K562 (cell line): Measurements from ENCODE around the gene SLC24A4. TPM values are rescaled to one million over a fixed set of nuclear protein-coding genes. Genes with fewer than 3 reads are reported as not detected.

Source experiments
- CHD4 ChIP-seq: fragments of 200-600 bp; sonication (generic); IDR thresholded peaks from 3 replicates; pipeline ENCODE4 v1.6.1; 2012; ENCODE audit warnings: low read depth, mild to moderate bottlenecking, mixed read lengths, low read length, inconsistent platforms; ENCODE audit not compliant: insufficient read depth, insufficient replicate concordance, poor library complexity, severe bottlenecking
- ESRRA ChIP-seq: fragments of 450-650 bp; IDR thresholded peaks from 2 replicates; pipeline ENCODE4 v1.6.1; 2014; ENCODE audit warnings: low read depth, mild to moderate bottlenecking, moderate library complexity, borderline replicate concordance
- GATAD2B ChIP-seq: fragments of 450-650 bp; IDR thresholded peaks from 2 replicates; pipeline ENCODE4 v1.6.1; 2017; ENCODE audit warnings: mild to moderate bottlenecking, borderline replicate concordance
- KAT2B ChIP-seq: IDR thresholded peaks from one replicate; pipeline ENCODE4 v1.6.1; 2012; ENCODE audit warnings: low read depth, mild to moderate bottlenecking, control low read depth, inconsistent platforms, low read length, moderate library complexity
- RBM22 ChIP-seq: fragments of 200-400 bp; formaldehyde crosslinking; IDR thresholded peaks from 2 replicates; pipeline ENCODE4 v1.6.1; 2018; ENCODE audit warnings: low read length, low read depth; ENCODE audit not compliant: poor library complexity, severe bottlenecking
- SP2 ChIP-seq: IDR thresholded peaks from 2 replicates; pipeline ENCODE4 v1.6.1; 2011; ENCODE audit warnings: mild to moderate bottlenecking, low read depth, low read length, moderate library complexity; ENCODE audit not compliant: poor library complexity, severe bottlenecking; ENCODE audit errors: extremely low read depth
- ZNF507 ChIP-seq: conservative IDR thresholded peaks from 2 replicates; pipeline ENCODE4 v1.6.1; 2017; ENCODE audit warnings: missing genetic modification characterization, missing compliant biosample characterization
- polyA plus RNA-seq, 8 experiments: library from polyadenylated mRNA; depleted of rRNA in 4 of 8; stranded (reverse) in 5 of 8; unstranded in 3 of 8; fragments of >200 nt; fragmentation: Nextera tagmentation in 2 of 8; fragmentation: Illumina TruSeq in 1 of 8; extraction: Ambion mirVana in 2 of 8; extraction: Trizol in 1 of 8; gene quantifications; 2 replicates each; pipeline versions ENCODE4 v1.2.1 to v1.2.3, GENCODE V29; 2011 to 2014; ENCODE audit warnings: inconsistent platforms in 1 of 8, missing spikeins in 1 of 8
- total RNA-seq, 7 experiments: library from RNA; depleted of rRNA in 6 of 7; stranded (reverse); fragments of >200 nt in 6 of 7; fragmentation: Illumina TruSeq in 2 of 7; extraction: Trizol in 2 of 7; gene quantifications; 2 replicates each; pipeline versions ENCODE4 v1.2.1 to v1.2.3, GENCODE V29; 2011 to 2021; ENCODE audit warnings: low replicate concordance in 1 of 7
- TF ChIP-seq, protein P1 (sequence below): fragments of 250-450 bp; sonication (Bioruptor Pico); IDR thresholded peaks from 2 replicates; pipeline ENCODE4 v1.9.0; 2021; ENCODE audit warnings: mild to moderate bottlenecking, inconsistent platforms
- TF ChIP-seq, protein P2 (sequence below): fragments of 150-350 bp; IDR thresholded peaks from 2 replicates; pipeline ENCODE4 v1.6.1; 2014; ENCODE audit warnings: low read depth, mild to moderate bottlenecking, low read length, borderline replicate concordance
- TF ChIP-seq, protein P3 (sequence below): IDR thresholded peaks from 2 replicates; pipeline ENCODE4 v1.6.1; 2011; ENCODE audit not compliant: insufficient read length; ENCODE audit errors: extremely low read depth

SLC24A4 gene
- total and polyA plus RNA-seq, 9 of the 15 experiments (the other 6 are each of a cell fraction or from before 2014, with no cell fraction given): not detected

DNA sequence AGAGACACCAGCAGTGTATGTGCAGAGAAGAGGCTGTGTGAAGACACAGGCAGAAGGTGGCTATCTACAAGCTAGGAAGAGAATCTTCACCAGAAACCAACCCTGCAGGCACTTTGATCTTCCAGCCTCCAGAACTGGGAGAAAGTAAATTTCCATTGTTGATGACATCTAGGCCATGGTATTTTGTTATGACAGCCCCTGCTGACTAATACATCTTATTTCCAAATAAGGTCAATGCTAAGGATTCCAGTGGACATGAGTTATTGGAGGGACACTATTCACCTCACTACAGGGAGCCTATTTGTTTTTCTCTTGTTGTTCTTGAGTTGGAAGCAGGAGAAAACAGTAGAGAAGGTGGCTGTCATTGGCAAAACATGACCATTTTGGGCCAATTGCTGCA is 102.1 kb downstream of the SLC24A4 start (continued):
- TF ChIP-seq, protein P1, sequence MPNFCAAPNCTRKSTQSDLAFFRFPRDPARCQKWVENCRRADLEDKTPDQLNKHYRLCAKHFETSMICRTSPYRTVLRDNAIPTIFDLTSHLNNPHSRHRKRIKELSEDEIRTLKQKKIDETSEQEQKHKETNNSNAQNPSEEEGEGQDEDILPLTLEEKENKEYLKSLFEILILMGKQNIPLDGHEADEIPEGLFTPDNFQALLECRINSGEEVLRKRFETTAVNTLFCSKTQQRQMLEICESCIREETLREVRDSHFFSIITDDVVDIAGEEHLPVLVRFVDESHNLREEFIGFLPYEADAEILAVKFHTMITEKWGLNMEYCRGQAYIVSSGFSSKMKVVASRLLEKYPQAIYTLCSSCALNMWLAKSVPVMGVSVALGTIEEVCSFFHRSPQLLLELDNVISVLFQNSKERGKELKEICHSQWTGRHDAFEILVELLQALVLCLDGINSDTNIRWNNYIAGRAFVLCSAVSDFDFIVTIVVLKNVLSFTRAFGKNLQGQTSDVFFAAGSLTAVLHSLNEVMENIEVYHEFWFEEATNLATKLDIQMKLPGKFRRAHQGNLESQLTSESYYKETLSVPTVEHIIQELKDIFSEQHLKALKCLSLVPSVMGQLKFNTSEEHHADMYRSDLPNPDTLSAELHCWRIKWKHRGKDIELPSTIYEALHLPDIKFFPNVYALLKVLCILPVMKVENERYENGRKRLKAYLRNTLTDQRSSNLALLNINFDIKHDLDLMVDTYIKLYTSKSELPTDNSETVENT: no peak
- TF ChIP-seq RBM22 (no peak), SP2 (no peak), ZNF507 (tag) (no peak), GATAD2B (no peak), CHD4 (no peak), ESRRA (no peak), KAT2B (no peak)
- TF ChIP-seq, protein P2, sequence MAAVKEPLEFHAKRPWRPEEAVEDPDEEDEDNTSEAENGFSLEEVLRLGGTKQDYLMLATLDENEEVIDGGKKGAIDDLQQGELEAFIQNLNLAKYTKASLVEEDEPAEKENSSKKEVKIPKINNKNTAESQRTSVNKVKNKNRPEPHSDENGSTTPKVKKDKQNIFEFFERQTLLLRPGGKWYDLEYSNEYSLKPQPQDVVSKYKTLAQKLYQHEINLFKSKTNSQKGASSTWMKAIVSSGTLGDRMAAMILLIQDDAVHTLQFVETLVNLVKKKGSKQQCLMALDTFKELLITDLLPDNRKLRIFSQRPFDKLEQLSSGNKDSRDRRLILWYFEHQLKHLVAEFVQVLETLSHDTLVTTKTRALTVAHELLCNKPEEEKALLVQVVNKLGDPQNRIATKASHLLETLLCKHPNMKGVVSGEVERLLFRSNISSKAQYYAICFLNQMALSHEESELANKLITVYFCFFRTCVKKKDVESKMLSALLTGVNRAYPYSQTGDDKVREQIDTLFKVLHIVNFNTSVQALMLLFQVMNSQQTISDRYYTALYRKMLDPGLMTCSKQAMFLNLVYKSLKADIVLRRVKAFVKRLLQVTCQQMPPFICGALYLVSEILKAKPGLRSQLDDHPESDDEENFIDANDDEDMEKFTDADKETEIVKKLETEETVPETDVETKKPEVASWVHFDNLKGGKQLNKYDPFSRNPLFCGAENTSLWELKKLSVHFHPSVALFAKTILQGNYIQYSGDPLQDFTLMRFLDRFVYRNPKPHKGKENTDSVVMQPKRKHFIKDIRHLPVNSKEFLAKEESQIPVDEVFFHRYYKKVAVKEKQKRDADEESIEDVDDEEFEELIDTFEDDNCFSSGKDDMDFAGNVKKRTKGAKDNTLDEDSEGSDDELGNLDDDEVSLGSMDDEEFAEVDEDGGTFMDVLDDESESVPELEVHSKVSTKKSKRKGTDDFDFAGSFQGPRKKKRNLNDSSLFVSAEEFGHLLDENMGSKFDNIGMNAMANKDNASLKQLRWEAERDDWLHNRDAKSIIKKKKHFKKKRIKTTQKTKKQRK: no peak
- TF ChIP-seq, protein P3, sequence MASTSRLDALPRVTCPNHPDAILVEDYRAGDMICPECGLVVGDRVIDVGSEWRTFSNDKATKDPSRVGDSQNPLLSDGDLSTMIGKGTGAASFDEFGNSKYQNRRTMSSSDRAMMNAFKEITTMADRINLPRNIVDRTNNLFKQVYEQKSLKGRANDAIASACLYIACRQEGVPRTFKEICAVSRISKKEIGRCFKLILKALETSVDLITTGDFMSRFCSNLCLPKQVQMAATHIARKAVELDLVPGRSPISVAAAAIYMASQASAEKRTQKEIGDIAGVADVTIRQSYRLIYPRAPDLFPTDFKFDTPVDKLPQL: no peak
